Pons (tissue), 1 donor: ENCODE results near the gene RCN2.

Experiments
- DNase-seq: peaks from one replicate; pipeline ENCODE4 v3.0.0-alpha.2; 2016; ENCODE audit warnings: low spot score

RCN2 gene

GRCh38 chr15:76973906-76974305, 42.4 kb downstream of the RCN2 start:
- no peak for DNase-seq

- no peak for DNase-seq
Observed at GRCh38 chr15:76974456-76975036, 43.0 kb downstream of the RCN2 start.

DNA sequence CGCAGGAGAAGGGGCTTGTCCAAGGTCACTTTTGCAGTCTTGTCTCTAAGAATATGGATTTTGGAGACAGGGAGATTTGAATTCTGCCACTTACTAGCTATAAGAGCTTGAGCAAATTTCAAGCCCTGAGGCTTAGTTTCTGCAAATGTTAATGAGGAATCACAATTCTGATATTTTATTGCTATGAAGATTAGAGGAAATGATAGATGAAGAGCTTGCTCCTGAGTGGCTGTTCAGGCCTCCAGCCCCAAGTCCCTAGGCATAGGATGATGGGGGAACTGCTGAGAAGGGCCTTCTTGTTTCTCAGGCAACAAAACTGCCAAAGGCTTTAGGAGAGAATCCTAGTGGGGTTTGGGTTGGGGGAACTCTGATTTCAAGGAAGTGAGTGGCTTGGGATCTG, 44.6 kb downstream of the RCN2 start:
- no peak for DNase-seq

DNA sequence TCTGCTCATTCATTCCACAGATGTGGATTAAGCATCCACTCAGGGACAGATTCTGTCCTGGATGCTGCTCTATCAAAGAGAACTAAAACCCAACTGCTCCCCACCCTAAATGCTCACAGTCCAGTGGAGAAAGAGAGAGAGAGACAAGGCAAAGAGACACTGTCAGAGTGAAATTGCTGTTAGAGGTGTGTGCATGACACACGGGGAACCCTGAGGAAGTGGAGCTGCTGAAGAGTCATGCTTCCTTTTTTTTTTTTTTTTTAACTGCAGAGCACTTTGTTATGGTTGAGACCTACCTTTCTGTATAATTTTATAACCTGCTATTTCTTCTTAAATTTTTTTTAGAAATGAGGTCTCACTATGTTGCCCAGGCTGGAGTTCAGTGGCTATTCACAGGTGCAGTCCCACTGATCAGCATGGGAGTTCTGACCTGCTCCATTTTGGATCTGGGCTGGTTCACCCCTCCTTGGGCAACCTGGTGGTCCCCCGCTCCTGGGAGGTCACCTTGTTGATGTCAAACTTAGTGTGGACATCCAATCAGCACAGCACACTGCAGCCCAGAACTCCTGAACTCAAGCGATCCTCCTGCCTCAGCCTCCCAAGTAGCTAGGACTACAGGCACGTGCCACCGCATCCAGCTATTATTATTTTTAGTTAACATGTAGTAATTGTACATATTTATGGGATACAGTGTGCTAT, 45.2 kb downstream of the RCN2 start:
- DNase-seq: no peak

- DNase-seq: no peak
Observed at GRCh38 chr15:76978522-76979330, 47.2 kb downstream of the RCN2 start.

DNA sequence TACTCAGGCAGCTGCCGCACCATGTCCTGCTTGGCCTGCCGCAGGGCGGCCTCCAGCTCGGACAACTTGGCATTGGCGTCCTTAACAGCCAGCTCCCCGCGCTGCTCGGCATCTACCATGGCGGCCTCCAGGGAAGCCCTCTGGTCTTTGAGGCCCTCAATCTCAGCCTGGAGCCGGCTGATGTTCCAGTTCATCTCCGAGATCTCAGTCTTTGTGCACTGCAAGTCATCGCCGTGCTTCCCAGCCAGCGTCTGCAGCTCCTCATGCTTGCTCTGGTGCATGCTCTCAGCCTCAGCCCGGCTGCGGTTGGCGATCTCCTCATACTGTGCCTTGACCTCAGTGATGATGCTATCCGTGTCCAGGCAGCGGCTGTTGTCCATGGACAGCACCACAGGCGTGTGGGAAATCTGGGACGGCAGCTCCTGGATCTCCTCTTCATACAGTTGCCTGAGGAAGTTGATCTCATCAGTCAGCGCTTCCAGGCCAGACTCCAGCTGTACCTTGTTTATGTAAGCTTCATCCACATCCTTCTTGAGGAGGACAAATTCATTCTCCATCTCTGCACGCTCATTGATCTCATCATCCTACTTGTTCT, 47.9 kb downstream of the RCN2 start:
- DNase-seq: no peak

DNA sequence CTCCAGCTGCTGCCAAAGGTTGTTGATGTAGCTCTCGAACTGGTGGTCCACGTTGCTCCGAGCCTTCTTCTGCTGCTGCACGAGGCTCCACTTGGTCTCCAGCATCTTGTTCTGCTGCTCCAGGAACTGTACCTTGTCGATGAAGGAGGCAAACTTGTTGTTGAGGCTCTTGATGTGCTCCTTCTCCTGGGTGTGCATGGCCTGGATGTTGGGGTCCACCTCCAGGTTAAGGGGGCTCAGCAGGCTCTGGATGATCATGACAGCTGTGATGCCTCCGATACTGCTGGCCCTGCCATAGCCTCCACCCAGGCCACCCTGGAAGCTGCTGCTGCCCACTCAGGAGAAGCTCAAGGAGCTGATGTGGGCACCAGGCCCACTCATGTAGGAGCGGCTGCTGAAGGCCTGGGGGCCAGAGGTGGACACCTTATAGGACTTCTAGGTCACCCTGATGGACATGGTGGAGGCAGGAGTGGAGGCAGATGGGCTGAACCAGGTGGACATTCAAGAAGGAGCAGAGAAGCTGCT, 48.5 kb downstream of the RCN2 start:
- no peak for DNase-seq

DNA sequence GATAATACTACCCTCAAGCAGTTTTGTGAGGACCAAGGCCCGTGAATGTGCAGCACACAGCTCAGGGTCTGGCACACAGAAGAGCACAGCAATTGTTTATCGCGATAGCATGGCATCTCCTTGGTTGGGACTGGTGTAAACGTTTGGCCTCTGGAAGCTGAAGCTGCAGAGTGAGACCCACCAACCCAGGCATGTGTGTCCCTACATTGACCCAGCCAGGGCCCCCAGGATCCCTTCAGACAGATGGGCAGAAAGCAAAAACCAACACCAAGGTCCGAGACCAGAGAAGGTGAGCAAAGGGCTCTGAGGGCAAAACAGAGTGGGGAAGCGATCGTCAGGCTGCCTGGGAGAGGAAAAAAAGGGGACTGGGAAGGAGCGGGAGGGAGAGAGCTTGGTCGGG, 50.8 kb downstream of the RCN2 start:
- DNase-seq: no peak

DNA sequence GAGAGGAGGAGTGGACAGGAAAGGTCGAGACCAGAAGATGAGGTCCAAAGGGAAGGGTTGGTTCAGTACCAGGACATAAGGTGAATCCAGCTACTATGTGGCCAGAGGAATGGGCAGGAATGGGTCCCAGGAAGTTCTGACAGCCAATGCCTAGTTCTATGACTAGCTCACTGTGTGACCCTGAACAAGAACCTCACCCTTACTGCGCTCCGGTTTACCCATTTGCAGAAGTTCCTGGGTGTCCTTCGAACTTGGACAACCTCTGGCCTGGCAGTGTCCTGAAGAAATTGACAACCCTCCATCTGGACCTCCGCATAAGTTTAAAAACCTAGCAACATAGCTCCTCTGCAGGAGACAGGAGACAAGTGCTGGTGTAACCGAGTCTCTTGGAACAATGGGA, 51.2 kb downstream of the RCN2 start:
- DNase-seq: no peak

GRCh38 chr15:76983590-76984375, 52.2 kb downstream of the RCN2 start:
- DNase-seq: peak; percentile 7

GRCh38 chr15:76986743-76987142, 55.2 kb downstream of the RCN2 start:
- DNase-seq: no peak

- DNase-seq: no peak
Observed at GRCh38 chr15:76987276-76987675, 55.7 kb downstream of the RCN2 start.

DNA sequence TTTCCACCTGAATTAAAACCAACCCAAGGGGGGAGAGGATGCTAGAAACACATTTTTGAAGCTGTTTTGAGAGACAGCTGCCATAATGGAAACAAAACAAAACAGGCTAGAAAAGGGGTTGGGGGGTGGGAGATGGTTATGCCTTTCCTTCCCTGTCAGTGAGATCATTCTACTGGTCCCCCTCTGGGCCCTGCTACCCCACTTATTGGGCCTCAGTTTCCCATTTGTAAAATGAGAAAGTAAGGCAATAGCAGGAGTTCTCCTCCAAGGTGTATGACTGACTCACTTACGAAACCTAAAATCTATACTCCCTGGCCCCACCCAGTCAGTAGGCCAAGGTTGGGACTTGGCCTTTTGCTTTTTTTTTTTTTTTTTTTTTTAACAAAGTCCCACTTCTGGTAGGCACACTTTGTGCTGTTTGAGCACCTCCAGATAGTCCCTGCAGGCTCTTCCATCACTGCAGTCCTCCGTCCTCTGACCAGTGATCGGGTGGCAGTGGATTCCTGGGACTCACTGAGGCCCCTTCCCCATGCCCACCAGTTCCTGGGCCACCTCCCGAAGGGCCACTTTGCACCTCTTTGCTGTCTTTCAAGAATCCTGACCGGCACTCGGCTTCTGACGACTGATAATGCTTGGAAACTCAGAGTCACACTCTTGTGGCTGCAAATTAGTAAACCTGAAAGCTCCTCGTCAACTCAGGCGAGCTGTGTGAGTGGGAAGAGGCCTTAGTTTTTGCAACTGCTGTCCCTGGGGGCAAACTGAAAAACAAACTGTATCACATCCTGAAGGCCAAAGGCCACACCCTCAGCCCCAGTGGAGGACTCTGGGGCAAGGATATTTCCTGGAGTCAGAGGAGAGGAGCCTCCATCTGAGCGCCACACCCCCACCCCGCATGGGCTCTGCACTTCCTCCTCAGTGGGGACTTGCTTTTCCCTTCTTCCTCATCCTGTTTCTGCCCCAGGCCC, 56.6 kb downstream of the RCN2 start:
- peak; percentile 24 for DNase-seq

DNA sequence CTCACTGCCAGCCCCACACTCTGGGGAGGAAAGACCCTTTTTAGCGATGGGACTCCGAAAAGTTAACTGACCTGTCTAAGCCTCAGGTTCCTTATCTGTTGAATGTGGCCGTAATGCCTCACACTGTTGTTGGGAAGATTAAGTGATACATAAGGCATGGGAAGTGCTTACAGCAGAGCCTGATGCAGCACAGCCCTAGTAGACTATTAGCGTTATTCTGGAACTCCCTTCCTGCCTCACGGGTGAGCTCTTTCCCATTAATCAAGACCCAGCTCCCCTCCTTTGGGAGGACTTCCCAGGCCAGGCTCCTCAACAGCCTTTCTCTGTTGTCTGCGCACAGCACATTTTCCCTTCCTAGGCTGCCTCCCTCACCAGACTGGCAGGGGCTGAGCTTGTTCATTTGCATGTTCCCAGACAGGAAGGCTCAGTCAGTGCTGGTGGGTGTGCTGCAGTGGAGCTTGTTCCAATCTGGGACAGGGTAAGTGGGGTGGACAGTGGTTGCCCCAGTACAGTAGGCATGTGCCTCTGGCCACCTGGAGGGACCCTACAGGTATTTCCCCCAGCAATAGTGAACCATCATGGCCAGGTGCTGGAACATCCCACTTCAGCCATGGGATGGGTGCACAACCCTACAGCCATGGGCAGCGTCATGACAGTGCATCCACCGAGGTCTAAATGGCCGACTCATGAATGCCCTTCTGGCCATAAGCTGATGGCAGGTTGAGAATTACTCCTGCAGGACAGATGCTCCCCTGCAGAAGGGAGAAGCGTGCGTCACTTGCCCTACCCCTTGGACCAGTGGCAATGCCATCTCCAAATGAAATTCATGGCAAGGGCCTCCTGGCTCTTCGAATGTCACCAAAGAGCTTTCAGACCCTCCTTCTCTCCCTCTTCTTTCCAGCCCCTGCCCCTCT, 57.6 kb downstream of the RCN2 start:
- DNase-seq: no peak

- no peak for DNase-seq
Observed at GRCh38 chr15:76991048-76991447, 59.5 kb downstream of the RCN2 start.

GRCh38 chr15:76991741-76992645, 60.4 kb downstream of the RCN2 start:
- peak; percentile 51 for DNase-seq

DNA sequence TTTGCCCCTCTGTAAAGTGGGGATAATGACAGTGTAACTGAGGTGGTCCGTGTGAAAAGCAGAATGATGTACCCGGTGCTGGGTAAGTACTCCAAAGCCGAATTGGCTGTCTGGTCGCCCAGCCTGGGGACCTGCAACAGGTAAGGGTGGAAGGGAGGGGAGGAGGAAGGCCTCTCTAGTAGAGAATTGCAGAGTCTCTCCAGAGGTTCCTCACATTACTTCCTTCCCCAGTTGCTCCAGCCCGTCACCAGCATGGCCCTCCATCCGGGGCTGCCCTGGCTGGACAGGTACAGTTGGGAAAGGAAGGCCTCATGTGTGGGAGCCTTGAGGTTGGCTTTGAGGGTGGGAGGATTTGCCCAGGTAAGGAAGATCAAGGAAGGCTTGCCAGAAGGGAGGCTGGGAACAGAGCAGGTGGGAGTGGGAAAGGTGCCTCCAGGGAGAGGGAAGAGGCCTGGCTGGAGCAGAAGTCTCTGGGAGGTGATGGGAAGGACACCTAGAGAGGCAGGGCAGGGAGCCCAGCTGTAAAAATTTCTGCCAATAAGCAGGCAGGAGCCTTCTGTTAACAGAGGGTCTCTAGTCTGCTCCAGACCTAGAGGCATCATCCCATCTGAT, 61.7 kb downstream of the RCN2 start:
- no peak for DNase-seq

DNA sequence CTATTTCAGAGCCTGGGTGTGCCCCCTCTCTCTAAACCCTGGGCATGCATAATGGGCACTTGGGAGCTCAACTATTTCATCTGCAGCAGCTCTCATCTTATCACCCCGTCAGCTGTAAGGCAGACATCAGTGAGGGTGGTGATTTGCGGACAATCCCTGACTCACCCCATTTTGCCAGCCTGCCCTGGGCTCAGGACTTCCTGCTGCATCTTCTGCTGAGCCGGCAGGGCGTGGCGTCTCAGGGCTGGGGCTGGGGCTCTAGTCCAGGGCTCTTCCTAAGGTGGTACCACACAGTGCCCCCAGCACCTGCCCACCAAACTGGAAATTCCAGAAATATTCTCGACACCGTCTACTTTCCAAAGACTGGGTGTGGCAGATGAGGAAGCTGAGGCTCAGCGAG, 62.5 kb downstream of the RCN2 start:
- DNase-seq: no peak
